BJ (cell line): ENCODE results near the gene SMO. TPM values are rescaled to one million over a fixed set of nuclear protein-coding genes. Genes with fewer than 3 reads are reported as not detected.
"Not testable (repeated sequence)": the region's sequence is repeated elsewhere in the genome, so short reads cannot be mapped to it uniquely, and the experiment has no call there.

Source experiments
- CTCF ChIA-PET: fragments of 350-600 bp; formaldehyde crosslinking; extraction: SDS; loops from one replicate; lab custom pipeline; 2021; ENCODE audit warnings: antibody characterized with exemption, inconsistent platforms; lab: Yijun Ruan, JAX
- POLR2A ChIA-PET: fragments of 300-600 bp; sonication (Branson Sonifier 250); formaldehyde crosslinking; extraction: SDS; loops from one replicate; lab custom pipeline; 2021; ENCODE audit warnings: antibody characterized with exemption; lab: Charles Lee
- DNase-seq: peaks from one replicate; pipeline ENCODE4 v3.0.0-alpha.2; 2011; ENCODE audit warnings: low read depth
- H3K27me3 ChIP-seq: 2 replicates; pipeline ENCODE4 v1.6.0; 2011; ENCODE audit warnings: low read length; ENCODE audit not compliant: control insufficient read depth, insufficient read depth
- H3K36me3 ChIP-seq: 2 replicates; pipeline ENCODE4 v1.5.1; 2011; ENCODE audit warnings: low read length; ENCODE audit not compliant: control insufficient read depth, insufficient read depth
- H3K4me3 ChIP-seq: 2 replicates; pipeline ENCODE4 v1.5.1; 2011; ENCODE audit warnings: low read depth, mild to moderate bottlenecking, control low read depth, low read length
- CTCF ChIP-seq: IDR thresholded peaks from 2 replicates; pipeline ENCODE4 v1.5.1; 2011; ENCODE audit warnings: low read depth, mild to moderate bottlenecking, control low read depth, inconsistent platforms, low read length, moderate library complexity; ENCODE audit not compliant: insufficient read depth
- polyA plus RNA-seq: library from polyadenylated mRNA; depleted of rRNA; stranded (reverse); fragments of >200 nt; gene quantifications from 2 replicates; pipeline ENCODE4 v1.2.3, GENCODE V29; 2011

The SMO gene
- polyA plus RNA-seq, 1 experiment: 10.8 TPM

GRCh38 chr7:129213828-129214227 lies 25.4 kb downstream of the SMO start:
- DNase-seq: no peak
- Histone ChIP-seq H3K36me3 (peaks cover 8% of the 10 kb centered on the region), H3K4me3 (no peak overlapping the region), H3K27me3 (no peaks in the 10 kb centered on the region)
- ChIA-PET POLR2A (no interaction called here), CTCF (interaction anchor here (0.6 to 10.1 kb wide), 10 partner anchors 16 to 1468 kb away, joined by 3 to 186 read pairs (median 4); no protein-coding TSS in a partner anchor)
- TF ChIP-seq CTCF: no peak

GRCh38 chr7:129215691-129216090 lies 27.3 kb downstream of the SMO start:
- CTCF ChIA-PET: interaction anchor here (0.9 to 10.1 kb wide), 4 partner anchors 21 to 83 kb away, joined by 3 to 186 read pairs (median 4); no protein-coding TSS in a partner anchor
- H3K36me3 ChIP-seq, DNase-seq, H3K27me3 ChIP-seq, POLR2A ChIA-PET, H3K4me3 ChIP-seq: not testable (repeated sequence)

GRCh38 chr7:129216101-129216715 lies 27.8 kb downstream of the SMO start:
- DNase-seq, H3K27me3 ChIP-seq, H3K36me3 ChIP-seq, POLR2A ChIA-PET, H3K4me3 ChIP-seq: not testable (repeated sequence)
- CTCF ChIA-PET: interaction anchor here (1.4 to 10.1 kb wide), 2 partner anchors 52 to 81 kb away, joined by 4 to 186 read pairs; no protein-coding TSS in a partner anchor

GRCh38 chr7:129216821-129217416 lies 28.5 kb downstream of the SMO start:
- CTCF ChIA-PET: interaction anchor here (1.4 to 5.6 kb wide), 12 partner anchors 7 to 608 kb away, joined by 3 to 112 read pairs (median 23); no protein-coding TSS in a partner anchor
- DNase-seq, POLR2A ChIA-PET, H3K4me3 ChIP-seq, H3K36me3 ChIP-seq, H3K27me3 ChIP-seq: not testable (repeated sequence)

GRCh38 chr7:129218514-129219062 lies 30.2 kb downstream of the SMO start:
- no peaks in the 10 kb centered on the region for H3K27me3 ChIP-seq
- POLR2A ChIA-PET: no interaction called here
- H3K4me3 ChIP-seq: no peak overlapping the region
- H3K36me3 ChIP-seq: no peaks in the 10 kb centered on the region
- no peak for DNase-seq
- CTCF ChIA-PET: interaction anchor here (0.6 to 5.6 kb wide), 56 partner anchors 9 to 795 kb away, joined by 3 to 112 read pairs (median 5); partner anchors contain the start of gene SMO
- peak; percentile 85 for TF ChIP-seq CTCF

GRCh38 chr7:129219166-129219565 lies 30.7 kb downstream of the SMO start:
- CTCF ChIA-PET: interaction anchor here (0.6 to 5.6 kb wide), 42 partner anchors 9 to 794 kb away, joined by 3 to 112 read pairs (median 7); partner anchors contain the start of gene SMO
- DNase-seq, H3K36me3 ChIP-seq, POLR2A ChIA-PET, H3K27me3 ChIP-seq, H3K4me3 ChIP-seq: not testable (repeated sequence)

GRCh38 chr7:129222064-129222463 lies 33.6 kb downstream of the SMO start:
- no peak for DNase-seq
- POLR2A ChIA-PET: no interaction called here
- TF ChIP-seq CTCF: no peak
- no peaks in the 10 kb centered on the region for H3K36me3 ChIP-seq
- H3K4me3 ChIP-seq: no peak overlapping the region
- no peaks in the 10 kb centered on the region for H3K27me3 ChIP-seq
- CTCF ChIA-PET: interaction anchor here (0.7 to 5.6 kb wide), 4 partner anchors 10 to 345 kb away, joined by 3 to 82 read pairs (median 4); no protein-coding TSS in a partner anchor
